HG02938 (cell line): ENCODE results near the gene PHLDA1.
A peak's percentile ranks its signal among the peaks of the same experiment; 100 is the strongest.
"Not testable (repeated sequence)": the region's sequence is repeated elsewhere in the genome, so short reads cannot be mapped to it uniquely, and the experiment has no call there.

Source experiments
- ATAC-seq: cut with Tn5 transposase; IDR thresholded peaks from one replicate; pipeline ENCODE4 v1.9.1; 2021; ENCODE audit warnings: mild to moderate bottlenecking, moderate library complexity; ENCODE audit not compliant: unreplicated experiment

PHLDA1 gene

GRCh38 chr12:75987709-75988108 lies 43.9 kb downstream of the PHLDA1 start:
- ATAC-seq: not testable (repeated sequence)

GRCh38 chr12:75986001-75986746 lies 45.4 kb downstream of the PHLDA1 start:
- no peak for ATAC-seq

GRCh38 chr12:75985566-75985965 lies 46.0 kb downstream of the PHLDA1 start:
- ATAC-seq: no peak

- no peak for ATAC-seq
These were observed 46.9 kb downstream of the PHLDA1 start for GRCh38 chr12:75984577-75985182.

- not testable (repeated sequence) for ATAC-seq
These were observed 47.7 kb downstream of the PHLDA1 start for GRCh38 chr12:75983851-75984250.

- no peak for ATAC-seq
These were observed 48.5 kb downstream of the PHLDA1 start for GRCh38 chr12:75982979-75983660.

GRCh38 chr12:75982169-75982564 lies 49.4 kb downstream of the PHLDA1 start:
- ATAC-seq: no peak

GRCh38 chr12:75981247-75982168 lies 50.1 kb downstream of the PHLDA1 start:
- ATAC-seq: peak; percentile 51

GRCh38 chr12:75979181-75979580 lies 52.4 kb downstream of the PHLDA1 start:
- ATAC-seq: no peak

GRCh38 chr12:75978677-75979076 lies 52.9 kb downstream of the PHLDA1 start:
- ATAC-seq: no peak

- ATAC-seq: peak; percentile 96
These were observed 53.5 kb downstream of the PHLDA1 start for GRCh38 chr12:75977952-75978671.

- ATAC-seq: peak; percentile 0
These were observed 54.0 kb downstream of the PHLDA1 start for GRCh38 chr12:75977590-75977951.

GRCh38 chr12:75976913-75977312 lies 54.7 kb downstream of the PHLDA1 start:
- no peak for ATAC-seq

GRCh38 chr12:75976113-75976512 lies 55.5 kb downstream of the PHLDA1 start:
- ATAC-seq: no peak

- no peak for ATAC-seq
These were observed 55.9 kb downstream of the PHLDA1 start for GRCh38 chr12:75975702-75976101.
